Uterus (tissue), 4 donors: Measurements from ENCODE around the gene LRRC8B. TPM values are rescaled to one million over a fixed set of nuclear protein-coding genes. Genes with fewer than 3 reads are reported as not detected.

Experiments used
- DNase-seq, 2 donors: peaks; one replicate each; pipeline ENCODE4 v3.0.0-alpha.2; 2019 to 2020
- H3K27ac ChIP-seq, 2 donors: fragments of 200-600 bp; sonication (generic); 1 replicate in 1 of 2; 2 replicates in 1 of 2; pipeline ENCODE4 v1.5.1; 2016 to 2018
- H3K27me3 ChIP-seq, 2 donors: fragments of 200-600 bp; sonication (generic); one replicate each; pipeline ENCODE4 v1.5.1; 2018 to 2019; ENCODE audit warnings: control low read depth in 1 of 2
- H3K36me3 ChIP-seq, 2 donors: fragments of 200-600 bp; sonication (generic); one replicate each; pipeline ENCODE4 v1.5.1; 2019; ENCODE audit warnings: control low read depth in 1 of 2
- H3K4me1 ChIP-seq, 2 donors: fragments of 200-600 bp; sonication (generic); one replicate each; pipeline ENCODE4 v1.5.1; 2018 to 2019; ENCODE audit warnings: control low read depth in 1 of 2
- H3K4me3 ChIP-seq, 2 donors: fragments of 200-600 bp; sonication (generic); 1 replicate in 1 of 2; 2 replicates in 1 of 2; pipeline ENCODE4 v1.5.1; 2018 to 2019; ENCODE audit warnings: mild to moderate bottlenecking in 1 of 2
- H3K9me3 ChIP-seq, 2 donors: fragments of 200-600 bp; sonication (generic); one replicate each; pipeline ENCODE4 v1.5.1; 2019; ENCODE audit warnings: control low read depth in 1 of 2
- POLR2A ChIP-seq, 2 donors: fragments of 450-650 bp; IDR thresholded peaks; one replicate each; pipeline ENCODE4 v1.6.1; 2016; ENCODE audit warnings: antibody characterized with exemption in 2 of 2, mild to moderate bottlenecking in 1 of 2, moderate library complexity in 1 of 2
- intact Hi-C: fragments of 100-400 bp; cut with DNase I; formaldehyde crosslinking; loops from one replicate; pipeline ENCODE4 v1.15.1; 2023; ENCODE audit warnings: low total_unique reads
- total RNA-seq, 4 donors: library from RNA; depleted of rRNA in 3 of 4; stranded (reverse); fragments of >200 nt in 3 of 4; gene quantifications; one replicate each; pipeline versions ENCODE4 v1.1.0 to v1.2.4, GENCODE V29; 2014 to 2023
- TF ChIP-seq, protein P1 (sequence below), 4 experiments: fragments of 200-600 bp in 2 of 4; fragments of 450-650 bp in 2 of 4; sonication (generic) in 2 of 4; IDR thresholded peaks; one replicate each; pipeline ENCODE4 v1.5.1; 2016 to 2019; ENCODE audit warnings: antibody characterized with exemption in 4 of 4, mild to moderate bottlenecking in 2 of 4, moderate library complexity in 1 of 4
- donor health status: DM: yes; HTN: yes; CAD: no.

LRRC8B gene
- total RNA-seq, 4 donors from 2014 or later, result 1.0 to 9.8 (median 7.6) TPM

GRCh38 chr1:89556726-89557444 is 32.3 kb downstream of the LRRC8B start:
- no peak overlapping the region for H3K4me3 ChIP-seq
- intact Hi-C loops, result no loop called here
- H3K27me3 ChIP-seq, result no peaks in the 10 kb centered on the region
- H3K36me3 ChIP-seq, result no peaks in the 10 kb centered on the region
- no peak for DNase-seq
- H3K9me3 ChIP-seq, result no peaks in the 10 kb centered on the region
- TF ChIP-seq, protein P1, sequence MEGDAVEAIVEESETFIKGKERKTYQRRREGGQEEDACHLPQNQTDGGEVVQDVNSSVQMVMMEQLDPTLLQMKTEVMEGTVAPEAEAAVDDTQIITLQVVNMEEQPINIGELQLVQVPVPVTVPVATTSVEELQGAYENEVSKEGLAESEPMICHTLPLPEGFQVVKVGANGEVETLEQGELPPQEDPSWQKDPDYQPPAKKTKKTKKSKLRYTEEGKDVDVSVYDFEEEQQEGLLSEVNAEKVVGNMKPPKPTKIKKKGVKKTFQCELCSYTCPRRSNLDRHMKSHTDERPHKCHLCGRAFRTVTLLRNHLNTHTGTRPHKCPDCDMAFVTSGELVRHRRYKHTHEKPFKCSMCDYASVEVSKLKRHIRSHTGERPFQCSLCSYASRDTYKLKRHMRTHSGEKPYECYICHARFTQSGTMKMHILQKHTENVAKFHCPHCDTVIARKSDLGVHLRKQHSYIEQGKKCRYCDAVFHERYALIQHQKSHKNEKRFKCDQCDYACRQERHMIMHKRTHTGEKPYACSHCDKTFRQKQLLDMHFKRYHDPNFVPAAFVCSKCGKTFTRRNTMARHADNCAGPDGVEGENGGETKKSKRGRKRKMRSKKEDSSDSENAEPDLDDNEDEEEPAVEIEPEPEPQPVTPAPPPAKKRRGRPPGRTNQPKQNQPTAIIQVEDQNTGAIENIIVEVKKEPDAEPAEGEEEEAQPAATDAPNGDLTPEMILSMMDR (IDR thresholded peaks at IDR 0.05), result no peak
- TF ChIP-seq POLR2A (IDR thresholded peaks at IDR 0.05), result no peak
- peak overlapping the region; percentile 25 to 44 for H3K27ac ChIP-seq
- H3K4me1 ChIP-seq, result no peaks in the 10 kb centered on the region

GRCh38 chr1:89557445-89557825 is 32.8 kb downstream of the LRRC8B start:
- peak overlapping the region; percentile 42 to 44 for H3K27ac ChIP-seq
- no peaks in the 10 kb centered on the region for H3K27me3 ChIP-seq
- no peaks in the 10 kb centered on the region for H3K36me3 ChIP-seq
- intact Hi-C loops, result no loop called here
- H3K9me3 ChIP-seq, result no peaks in the 10 kb centered on the region
- no peak for DNase-seq
- no peak overlapping the region for H3K4me3 ChIP-seq
- no peaks in the 10 kb centered on the region for H3K4me1 ChIP-seq
- TF ChIP-seq, protein P1 (IDR thresholded peaks at IDR 0.05), result no peak
- TF ChIP-seq POLR2A (IDR thresholded peaks at IDR 0.05), result no peak

DNA sequence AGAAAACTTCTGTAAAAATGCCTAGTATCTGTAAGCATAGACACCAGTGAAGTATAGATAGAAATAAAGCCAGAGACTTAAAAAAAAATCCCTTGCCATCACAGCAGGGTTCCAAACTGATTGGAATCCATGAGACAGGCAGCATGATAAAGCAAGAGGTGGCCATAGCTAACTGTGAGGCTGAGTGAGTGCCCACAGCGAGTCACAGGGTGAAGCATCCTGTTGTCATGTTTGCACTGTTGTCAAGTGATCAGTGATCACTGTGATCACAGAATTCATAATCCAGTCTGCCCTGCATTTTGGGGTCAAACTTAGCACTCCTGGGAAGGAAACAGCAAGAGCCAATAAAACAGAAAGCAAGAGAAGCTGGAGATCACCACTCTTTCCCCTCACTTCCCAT is 33.3 kb downstream of the LRRC8B start:
- no peak for DNase-seq
- intact Hi-C loops, result no loop called here
- Histone ChIP-seq H3K36me3 (no peaks in the 10 kb centered on the region), H3K4me1 (no peaks in the 10 kb centered on the region), H3K9me3 (no peaks in the 10 kb centered on the region), H3K27me3 (no peaks in the 10 kb centered on the region), H3K27ac (peak overlapping the region; percentile 42 to 44), H3K4me3 (no peak overlapping the region)
- no peak for TF ChIP-seq POLR2A (IDR thresholded peaks at IDR 0.05)
- TF ChIP-seq, protein P1 (IDR thresholded peaks at IDR 0.05), result no peak

DNA sequence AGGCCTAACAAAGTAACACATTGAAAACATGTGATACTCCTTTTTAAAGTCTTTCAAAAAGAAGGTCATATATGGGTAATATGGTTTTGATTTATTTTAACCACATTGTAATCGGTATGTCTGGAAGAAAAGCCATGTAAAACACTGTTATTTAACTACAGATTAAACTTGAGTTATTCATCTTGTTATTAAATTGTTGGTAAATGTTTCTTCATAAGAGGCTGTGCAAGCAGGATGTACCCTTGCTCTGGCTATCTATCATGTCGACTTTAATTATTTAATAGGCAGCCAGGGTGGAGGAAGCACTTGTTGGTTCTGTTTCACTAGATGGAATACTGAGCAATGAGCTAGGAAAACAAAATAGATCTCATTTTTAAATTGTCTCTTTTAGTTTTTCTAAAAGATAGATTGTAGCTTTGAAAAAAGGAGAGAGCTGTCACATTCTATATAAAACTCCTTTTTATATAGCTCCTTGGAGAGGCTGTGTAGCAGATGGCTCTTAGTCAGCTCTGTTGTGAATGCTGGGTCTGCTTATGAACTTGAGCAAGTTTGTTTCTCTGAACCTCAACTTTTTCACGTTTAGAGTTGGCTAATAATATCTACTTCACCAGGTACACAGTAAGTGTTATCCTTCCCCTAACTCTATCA is 39.5 kb downstream of the LRRC8B start:
- peak overlapping the region; percentile 23 to 63 for H3K27ac ChIP-seq
- no peak for DNase-seq
- TF ChIP-seq, protein P1 (IDR thresholded peaks at IDR 0.05), result no peak
- no peak for TF ChIP-seq POLR2A (IDR thresholded peaks at IDR 0.05)
- intact Hi-C loops, result no loop called here
- H3K27me3 ChIP-seq, result no peaks in the 10 kb centered on the region
- no peaks in the 10 kb centered on the region for H3K9me3 ChIP-seq
- no peaks in the 10 kb centered on the region for H3K4me1 ChIP-seq
- H3K4me3 ChIP-seq, result no peak overlapping the region
- no peaks in the 10 kb centered on the region for H3K36me3 ChIP-seq

DNA sequence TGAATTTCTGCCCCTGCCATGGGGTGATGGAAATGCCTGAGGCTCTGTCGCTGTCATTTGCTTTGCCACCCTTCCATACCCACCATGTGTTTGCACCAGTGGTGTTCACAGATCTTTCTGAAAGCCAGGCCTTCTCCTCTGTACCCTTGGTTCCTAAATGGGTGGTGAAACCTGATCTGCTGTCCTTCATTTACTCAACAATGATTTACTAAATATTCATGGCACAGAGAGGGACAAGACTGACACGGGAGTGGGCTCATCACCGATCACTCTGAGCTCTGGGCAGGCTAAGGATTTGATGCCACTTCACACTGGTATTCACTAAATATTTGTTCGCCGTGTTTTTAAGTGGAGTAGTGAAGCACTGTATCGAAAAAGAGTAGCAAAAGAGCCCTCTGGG is 40.9 kb downstream of the LRRC8B start:
- intact Hi-C loops, result no loop called here
- DNase-seq, result no peak
- H3K27ac ChIP-seq, result peak overlapping the region; percentile 17 to 63
- no peaks in the 10 kb centered on the region for H3K9me3 ChIP-seq
- H3K4me3 ChIP-seq, result no peak overlapping the region
- no peaks in the 10 kb centered on the region for H3K36me3 ChIP-seq
- TF ChIP-seq, protein P1 (IDR thresholded peaks at IDR 0.05), result no peak
- no peak for TF ChIP-seq POLR2A (IDR thresholded peaks at IDR 0.05)
- no peaks in the 10 kb centered on the region for H3K27me3 ChIP-seq
- H3K4me1 ChIP-seq, result no peaks in the 10 kb centered on the region
